ENCODE results near the gene PROX1.

DNA sequence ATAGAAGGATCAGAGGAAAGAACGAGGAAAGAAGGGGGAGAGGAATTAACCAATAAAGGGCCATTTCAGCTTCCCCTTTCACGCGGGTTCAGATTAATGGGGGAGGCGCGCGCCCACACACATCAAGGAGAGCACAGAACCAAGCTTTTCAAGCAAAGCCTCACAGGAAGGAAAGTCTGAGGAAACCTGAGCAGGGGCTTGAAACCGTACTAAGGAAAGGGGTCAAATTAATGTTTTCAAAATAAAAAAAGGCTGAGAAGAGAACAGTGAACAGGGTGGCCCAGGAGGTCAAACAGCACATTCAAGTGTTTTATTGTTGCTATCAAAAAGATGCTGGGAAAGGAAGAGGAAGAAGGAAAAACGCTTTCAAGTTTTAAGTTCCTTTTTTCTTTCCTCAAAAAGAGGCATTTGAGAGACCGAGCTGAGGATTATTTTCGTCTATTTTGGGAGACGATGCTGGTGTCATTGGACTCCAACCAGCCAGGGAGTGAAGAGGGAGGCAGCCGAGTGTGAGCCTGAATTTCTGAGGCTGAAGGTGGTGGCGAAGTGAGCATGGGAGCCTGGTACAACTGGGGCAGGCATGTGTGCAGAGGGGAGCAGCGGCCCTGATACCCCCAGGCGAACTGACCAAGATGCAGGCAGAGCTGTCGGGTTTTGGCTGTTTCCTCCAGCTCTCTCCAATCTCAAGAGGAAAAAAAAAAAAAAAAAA lies 88.4 kb downstream of the PROX1 start:
- no peak for TF ChIP-seq EZH2 (IDR thresholded peaks at IDR 0.05; ENCODE audit: low read length, missing control alignments)
- TF ChIP-seq, protein P1, sequence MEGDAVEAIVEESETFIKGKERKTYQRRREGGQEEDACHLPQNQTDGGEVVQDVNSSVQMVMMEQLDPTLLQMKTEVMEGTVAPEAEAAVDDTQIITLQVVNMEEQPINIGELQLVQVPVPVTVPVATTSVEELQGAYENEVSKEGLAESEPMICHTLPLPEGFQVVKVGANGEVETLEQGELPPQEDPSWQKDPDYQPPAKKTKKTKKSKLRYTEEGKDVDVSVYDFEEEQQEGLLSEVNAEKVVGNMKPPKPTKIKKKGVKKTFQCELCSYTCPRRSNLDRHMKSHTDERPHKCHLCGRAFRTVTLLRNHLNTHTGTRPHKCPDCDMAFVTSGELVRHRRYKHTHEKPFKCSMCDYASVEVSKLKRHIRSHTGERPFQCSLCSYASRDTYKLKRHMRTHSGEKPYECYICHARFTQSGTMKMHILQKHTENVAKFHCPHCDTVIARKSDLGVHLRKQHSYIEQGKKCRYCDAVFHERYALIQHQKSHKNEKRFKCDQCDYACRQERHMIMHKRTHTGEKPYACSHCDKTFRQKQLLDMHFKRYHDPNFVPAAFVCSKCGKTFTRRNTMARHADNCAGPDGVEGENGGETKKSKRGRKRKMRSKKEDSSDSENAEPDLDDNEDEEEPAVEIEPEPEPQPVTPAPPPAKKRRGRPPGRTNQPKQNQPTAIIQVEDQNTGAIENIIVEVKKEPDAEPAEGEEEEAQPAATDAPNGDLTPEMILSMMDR (conservative IDR thresholded peaks at IDR 0.05 in 1 of 2, IDR thresholded peaks at IDR 0.05 in 1 of 2; ENCODE audit: low read depth in 1 of 2, low read length in 2 of 2): no peak
